ENCODE results near the gene STARD3. TPM values are rescaled to one million over a fixed set of nuclear protein-coding genes. Genes with fewer than 3 reads are reported as not detected.

The STARD3 gene
- total RNA-seq, 4 donors from 2014 or later = 27.5 to 47.3 (median 38.6) TPM

DNA sequence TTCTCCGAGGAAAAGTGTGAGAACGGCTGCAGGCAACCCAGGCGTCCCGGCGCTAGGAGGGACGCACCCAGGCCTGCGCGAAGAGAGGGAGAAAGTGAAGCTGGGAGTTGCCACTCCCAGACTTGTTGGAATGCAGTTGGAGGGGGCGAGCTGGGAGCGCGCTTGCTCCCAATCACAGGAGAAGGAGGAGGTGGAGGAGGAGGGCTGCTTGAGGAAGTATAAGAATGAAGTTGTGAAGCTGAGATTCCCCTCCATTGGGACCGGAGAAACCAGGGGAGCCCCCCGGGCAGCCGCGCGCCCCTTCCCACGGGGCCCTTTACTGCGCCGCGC is 62.8 kb downstream of the STARD3 start, which contains the start of gene ERBB2:
ERBB2 (plus strand) TSS at position 247 of the 330 bp plus-strand sequence. CDS start 175 bp downstream, outside the sequence.
- WGBS = 9% methylated on average over 18 of the region's 20 CpGs
- Histone ChIP-seq H3K4me3 (peak within 1 kb of the TSS; percentile 93 to 99 (median 97)), H3K27ac (replicated peaks in 1 of 4) (peak within 1 kb of the TSS; percentile 85 to 92 (median 87)), H3K9me3 (no peaks in the 10 kb centered on the region), H3K36me3 (peaks cover 0 to 5% (median 0%) of the 10 kb centered on the region in 4 donors), H3K4me1 (peaks cover 25 to 51% (median 43%) of the 10 kb centered on the region in 4 donors), H3K27me3 (no peaks in the 10 kb centered on the region)
- TF ChIP-seq POLR2A (IDR thresholded peaks at IDR 0.05; ENCODE audit: low read depth) (no peak), POLR2AphosphoS5 (IDR thresholded peaks at IDR 0.05) (peak; percentile 73 to 91)
- no peak for DNase-seq (ENCODE audit: extremely low spot score)
- intact Hi-C loops (cut with DNase I) = no loop called here

DNA sequence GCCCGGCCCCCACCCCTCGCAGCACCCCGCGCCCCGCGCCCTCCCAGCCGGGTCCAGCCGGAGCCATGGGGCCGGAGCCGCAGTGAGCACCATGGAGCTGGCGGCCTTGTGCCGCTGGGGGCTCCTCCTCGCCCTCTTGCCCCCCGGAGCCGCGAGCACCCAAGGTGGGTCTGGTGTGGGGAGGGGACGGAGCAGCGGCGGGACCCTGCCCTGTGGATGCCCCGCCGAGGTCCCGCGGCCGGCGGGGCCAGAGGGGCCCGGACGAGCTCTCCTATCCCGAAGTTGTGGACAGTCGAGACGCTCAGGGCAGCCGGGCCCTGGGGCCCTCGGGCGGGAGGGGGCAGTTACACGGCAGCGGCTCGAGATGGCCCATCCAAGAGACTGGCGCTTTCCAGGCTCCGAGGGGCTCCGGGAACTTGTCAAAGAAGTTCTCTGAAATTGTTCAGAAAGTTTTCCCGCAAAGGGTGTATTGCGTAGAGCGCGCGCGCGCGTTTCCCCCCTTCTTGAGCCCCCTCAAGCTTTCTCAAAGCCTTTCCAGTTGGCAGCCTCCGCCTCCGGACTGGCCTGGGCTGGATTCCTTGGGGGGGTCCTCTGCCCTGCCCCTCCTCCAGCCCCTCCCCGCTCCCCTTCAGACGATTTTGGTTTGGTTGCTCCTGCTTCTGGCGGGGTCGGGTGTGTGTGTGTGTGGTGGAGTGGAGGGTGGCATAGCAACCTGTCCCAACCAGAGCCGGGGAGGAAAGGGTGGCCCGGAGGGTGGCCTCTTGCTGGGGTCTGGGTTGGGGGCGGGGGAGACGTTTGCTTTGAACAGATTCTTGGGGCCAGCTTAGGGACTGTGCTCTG is 63.4 kb downstream of the STARD3 start:
- intact Hi-C loops (cut with DNase I) = no loop called here
- peak overlapping the region; percentile 85 to 92 (median 87) for H3K27ac ChIP-seq (replicated peaks in 1 of 4)

DNA sequence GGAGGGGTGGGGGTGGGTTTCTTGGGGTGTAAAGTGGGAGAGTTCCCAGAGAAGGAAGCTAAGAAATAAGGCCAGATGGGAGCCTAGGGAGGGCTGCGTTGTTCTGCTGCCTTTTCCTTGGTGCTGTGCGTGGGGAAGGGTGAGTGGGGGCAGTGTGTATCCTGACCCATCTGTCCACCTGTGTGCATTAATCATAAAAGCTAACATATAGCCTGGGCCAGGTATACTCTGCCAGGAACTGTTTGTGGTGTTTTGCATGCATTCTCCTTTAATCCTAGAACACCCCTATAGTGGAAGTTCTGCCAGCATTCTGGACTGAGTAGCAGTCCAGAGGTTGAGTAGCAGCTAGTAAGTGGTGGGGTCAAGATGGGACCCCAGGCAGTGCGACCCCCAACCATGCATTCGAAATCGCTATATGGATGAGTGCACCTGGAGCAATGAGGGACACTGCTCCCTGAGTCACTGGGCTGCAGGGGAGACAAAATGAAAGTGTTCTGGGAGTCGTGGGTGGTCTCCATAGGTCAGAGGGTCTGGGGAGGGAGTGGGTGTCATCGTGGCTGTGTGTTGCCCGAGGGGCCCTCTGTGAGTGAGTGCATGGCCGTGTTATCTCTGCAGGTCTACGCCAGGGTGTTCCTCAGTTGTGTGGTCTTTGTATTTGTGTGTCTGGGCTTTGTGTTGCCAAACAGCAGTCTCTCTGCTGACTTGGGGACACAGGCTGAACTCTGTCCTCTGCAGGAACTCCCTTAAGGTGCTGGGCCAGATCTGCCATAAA is 64.3 kb downstream of the STARD3 start:
- TF ChIP-seq POLR2A (IDR thresholded peaks at IDR 0.05; ENCODE audit: low read depth) (no peak), POLR2AphosphoS5 (IDR thresholded peaks at IDR 0.05) (no peak), EP300 (IDR thresholded peaks at IDR 0.05) (no peak)
- TF ChIP-seq, protein P1, sequence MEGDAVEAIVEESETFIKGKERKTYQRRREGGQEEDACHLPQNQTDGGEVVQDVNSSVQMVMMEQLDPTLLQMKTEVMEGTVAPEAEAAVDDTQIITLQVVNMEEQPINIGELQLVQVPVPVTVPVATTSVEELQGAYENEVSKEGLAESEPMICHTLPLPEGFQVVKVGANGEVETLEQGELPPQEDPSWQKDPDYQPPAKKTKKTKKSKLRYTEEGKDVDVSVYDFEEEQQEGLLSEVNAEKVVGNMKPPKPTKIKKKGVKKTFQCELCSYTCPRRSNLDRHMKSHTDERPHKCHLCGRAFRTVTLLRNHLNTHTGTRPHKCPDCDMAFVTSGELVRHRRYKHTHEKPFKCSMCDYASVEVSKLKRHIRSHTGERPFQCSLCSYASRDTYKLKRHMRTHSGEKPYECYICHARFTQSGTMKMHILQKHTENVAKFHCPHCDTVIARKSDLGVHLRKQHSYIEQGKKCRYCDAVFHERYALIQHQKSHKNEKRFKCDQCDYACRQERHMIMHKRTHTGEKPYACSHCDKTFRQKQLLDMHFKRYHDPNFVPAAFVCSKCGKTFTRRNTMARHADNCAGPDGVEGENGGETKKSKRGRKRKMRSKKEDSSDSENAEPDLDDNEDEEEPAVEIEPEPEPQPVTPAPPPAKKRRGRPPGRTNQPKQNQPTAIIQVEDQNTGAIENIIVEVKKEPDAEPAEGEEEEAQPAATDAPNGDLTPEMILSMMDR (IDR thresholded peaks at IDR 0.05) = no peak
- no peak for DNase-seq (ENCODE audit: extremely low spot score)
- no peaks in the 10 kb centered on the region for H3K9me3 ChIP-seq
- H3K27ac ChIP-seq (replicated peaks in 1 of 4) = peak overlapping the region; percentile 85 to 92 (median 87)
- WGBS = 33% methylated on average over 7 of the region's 10 CpGs
- peaks cover 35 to 64% (median 56%) of the 10 kb centered on the region in 4 donors for H3K4me1 ChIP-seq
- H3K27me3 ChIP-seq = no peaks in the 10 kb centered on the region
- peaks cover 0 to under 1% (median 0%) of the 10 kb centered on the region in 4 donors for H3K36me3 ChIP-seq
- intact Hi-C loops (cut with DNase I) = no loop called here
- H3K4me3 ChIP-seq = peak overlapping the region; percentile 93 to 99 (median 97)

More for the DNA sequence above, 63.4 kb downstream of the STARD3 start:
- no peak for DNase-seq (ENCODE audit: extremely low spot score)
- Histone ChIP-seq H3K27me3 (no peaks in the 10 kb centered on the region), H3K9me3 (no peaks in the 10 kb centered on the region), H3K4me1 (peaks cover 31 to 57% (median 49%) of the 10 kb centered on the region in 4 donors), H3K4me3 (peak overlapping the region; percentile 93 to 99 (median 97)), H3K36me3 (no peaks in the 10 kb centered on the region)
- TF ChIP-seq POLR2A (IDR thresholded peaks at IDR 0.05; ENCODE audit: low read depth) = no peak
- TF ChIP-seq, protein P1 (IDR thresholded peaks at IDR 0.05) = no peak
- TF ChIP-seq EP300 (IDR thresholded peaks at IDR 0.05) = no peak
- TF ChIP-seq POLR2AphosphoS5 (IDR thresholded peaks at IDR 0.05) = no peak
- 7% methylated on average over 37 of the region's 57 CpGs for WGBS

DNA sequence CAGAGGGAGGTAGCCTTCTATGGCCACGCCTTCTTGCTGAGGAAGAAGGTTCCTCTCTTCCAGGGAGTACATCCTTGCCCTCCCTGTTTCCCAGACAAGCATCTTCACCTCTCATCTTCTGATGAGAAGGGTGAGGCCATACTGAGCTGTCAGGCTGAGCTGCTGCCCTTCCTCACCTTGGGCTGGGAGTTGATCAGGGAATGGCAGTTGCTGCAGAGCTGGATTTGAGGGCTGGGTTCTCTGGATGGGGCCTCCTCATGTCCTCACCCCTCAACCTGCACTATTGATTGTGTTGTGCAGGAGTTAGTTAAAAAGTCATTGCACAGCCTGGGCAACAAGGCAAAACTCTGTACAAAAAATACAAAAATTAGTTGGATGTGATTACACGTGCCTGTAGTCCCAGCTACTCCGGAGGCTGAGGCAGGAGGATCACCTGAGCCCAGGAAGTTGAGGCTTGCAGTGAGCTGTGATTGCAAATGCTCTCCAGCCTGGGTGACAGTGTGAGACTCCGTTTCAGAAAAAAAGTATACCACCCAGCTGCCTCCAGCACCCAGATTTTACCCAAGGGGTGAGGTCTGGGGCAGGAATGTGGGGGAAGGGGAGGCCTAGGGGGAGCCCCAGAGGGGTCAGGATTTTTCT is 65.0 kb downstream of the STARD3 start:
- Histone ChIP-seq H3K9me3 (no peaks in the 10 kb centered on the region), H3K36me3 (peaks cover 0 to 7% (median 4%) of the 10 kb centered on the region in 4 donors), H3K27me3 (no peaks in the 10 kb centered on the region), H3K27ac (replicated peaks in 1 of 4) (no peak overlapping the region), H3K4me3 (peak overlapping the region; percentile 9 to 99 (median 96)), H3K4me1 (peaks cover 35 to 64% (median 56%) of the 10 kb centered on the region in 4 donors)
- WGBS = 63% methylated on average over 4 of the region's 4 CpGs
- intact Hi-C loops (cut with DNase I) = no loop called here
- DNase-seq (ENCODE audit: extremely low spot score) = no peak
- TF ChIP-seq POLR2A (IDR thresholded peaks at IDR 0.05; ENCODE audit: low read depth) = no peak
- no peak for TF ChIP-seq EP300 (IDR thresholded peaks at IDR 0.05)
- no peak for TF ChIP-seq POLR2AphosphoS5 (IDR thresholded peaks at IDR 0.05)
- TF ChIP-seq, protein P1 (IDR thresholded peaks at IDR 0.05) = no peak

Data from esophagus muscularis mucosa (tissue), 4 donors.